Omental fat pad (tissue), 4 donors: ENCODE measurements around the gene C11orf68. TPM values are rescaled to one million over a fixed set of nuclear protein-coding genes. Genes with fewer than 3 reads are reported as not detected.

ENCODE experiments used
- ATAC-seq: fragments of 150-250 bp; one replicate; pipeline ENCODE4 v1.9.1; 2016; ENCODE audit warnings: mild to moderate bottlenecking, moderate library complexity; ENCODE audit not compliant: low FRiP score
- DNase-seq: peaks from one replicate; pipeline ENCODE4 v3.0.0-alpha.2; 2019; ENCODE audit warnings: low spot score
- total RNA-seq, 4 donors: library from RNA; depleted of rRNA; stranded (reverse); fragments of >200 nt; gene quantifications; one replicate each; pipeline ENCODE4 v1.1.0, GENCODE V29; 2016
- TF ChIP-seq, protein P1 (sequence below), 3 donors: fragments of 450-650 bp; IDR thresholded peaks; one replicate each; pipeline ENCODE4 v1.5.1; 2016 to 2017; ENCODE audit warnings: antibody characterized with exemption in 3 of 3, mild to moderate bottlenecking in 3 of 3, moderate library complexity in 2 of 3

The C11orf68 gene
- total RNA-seq = 10 to 100 TPM; 14.0 to 18.8 (median 17.5) TPM

- no peak for DNase-seq
- TF ChIP-seq, protein P1, sequence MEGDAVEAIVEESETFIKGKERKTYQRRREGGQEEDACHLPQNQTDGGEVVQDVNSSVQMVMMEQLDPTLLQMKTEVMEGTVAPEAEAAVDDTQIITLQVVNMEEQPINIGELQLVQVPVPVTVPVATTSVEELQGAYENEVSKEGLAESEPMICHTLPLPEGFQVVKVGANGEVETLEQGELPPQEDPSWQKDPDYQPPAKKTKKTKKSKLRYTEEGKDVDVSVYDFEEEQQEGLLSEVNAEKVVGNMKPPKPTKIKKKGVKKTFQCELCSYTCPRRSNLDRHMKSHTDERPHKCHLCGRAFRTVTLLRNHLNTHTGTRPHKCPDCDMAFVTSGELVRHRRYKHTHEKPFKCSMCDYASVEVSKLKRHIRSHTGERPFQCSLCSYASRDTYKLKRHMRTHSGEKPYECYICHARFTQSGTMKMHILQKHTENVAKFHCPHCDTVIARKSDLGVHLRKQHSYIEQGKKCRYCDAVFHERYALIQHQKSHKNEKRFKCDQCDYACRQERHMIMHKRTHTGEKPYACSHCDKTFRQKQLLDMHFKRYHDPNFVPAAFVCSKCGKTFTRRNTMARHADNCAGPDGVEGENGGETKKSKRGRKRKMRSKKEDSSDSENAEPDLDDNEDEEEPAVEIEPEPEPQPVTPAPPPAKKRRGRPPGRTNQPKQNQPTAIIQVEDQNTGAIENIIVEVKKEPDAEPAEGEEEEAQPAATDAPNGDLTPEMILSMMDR (IDR thresholded peaks at IDR 0.05) = no peak
- no peak for ATAC-seq
These were observed at the start of gene C11orf68 for GRCh38 chr11:65918211-65919140. Gene C11orf68, minus strand, starts transcription at chr11:65919062. Its CDS starts 31 bp downstream, at chr11:65919031.

GRCh38 chr11:65967329-65967934, 48.6 kb upstream of the C11orf68 start:
- no peak for ATAC-seq
- TF ChIP-seq, protein P1 (IDR thresholded peaks at IDR 0.05) = no peak
- no peak for DNase-seq

GRCh38 chr11:65965986-65966762, 47.3 kb upstream of the C11orf68 start:
- DNase-seq (no peak), ATAC-seq (no peak)
- TF ChIP-seq, protein P1 (IDR thresholded peaks at IDR 0.05) = no peak

DNA sequence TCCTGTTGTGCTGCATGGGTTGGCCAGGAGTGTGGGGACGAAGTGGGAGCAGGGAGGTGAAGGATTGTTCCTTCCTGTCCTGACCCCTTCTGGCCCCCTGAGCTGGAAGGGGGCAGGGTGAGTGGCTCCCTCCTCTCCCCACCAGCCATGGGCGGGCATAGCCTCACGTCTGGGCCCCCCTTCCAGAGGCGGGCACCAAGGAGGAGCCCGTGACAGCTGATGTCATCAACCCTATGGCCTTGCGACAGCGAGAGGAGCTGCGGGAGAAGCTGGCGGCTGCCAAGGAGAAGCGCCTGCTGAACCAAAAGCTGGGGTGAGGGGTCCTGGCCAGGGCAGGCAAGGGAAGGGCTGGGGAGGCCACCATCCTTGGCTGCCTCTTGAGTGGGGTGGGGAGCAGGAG, 46.0 kb upstream of the C11orf68 start:
- DNase-seq (no peak), ATAC-seq (no peak)
- TF ChIP-seq, protein P1 (IDR thresholded peaks at IDR 0.05) = no peak

DNA sequence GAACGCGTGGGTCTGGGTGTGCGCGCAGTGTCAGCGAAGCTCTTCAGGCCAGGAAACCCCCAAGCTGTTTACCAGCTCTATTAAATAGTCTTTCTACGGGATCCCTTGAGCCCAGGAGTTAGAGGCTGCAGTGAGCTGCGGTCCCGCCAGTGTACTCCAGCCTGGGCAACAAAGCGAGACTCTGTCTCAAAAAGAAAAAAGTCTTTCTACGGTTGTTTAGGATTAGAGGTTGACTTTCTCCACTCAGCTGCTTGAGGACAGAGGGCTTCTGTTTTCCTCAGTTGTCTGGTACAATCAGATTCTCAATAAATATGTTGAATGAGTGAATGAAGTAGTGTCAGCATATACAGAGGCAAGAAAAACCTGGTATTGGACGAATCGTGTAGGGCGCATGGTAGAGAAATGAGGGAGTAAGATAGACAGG, 43.3 kb upstream of the C11orf68 start:
- ATAC-seq = no peak
- TF ChIP-seq, protein P1 (IDR thresholded peaks at IDR 0.05) = no peak
- DNase-seq = no peak

- ATAC-seq (peak; percentile 96), DNase-seq (peak; percentile 88)
- TF ChIP-seq, protein P1 (IDR thresholded peaks at IDR 0.05) = no peak
These were observed 42.6 kb upstream of the C11orf68 start, which contains the start of gene SART1 for GRCh38 chr11:65961267-65962140. Gene SART1, plus strand, starts transcription at chr11:65961734. Its CDS starts 47 bp downstream, at chr11:65961781.
